Measurements from ENCODE around the gene TEDC1.
"Not testable (repeated sequence)": the region's sequence is repeated elsewhere in the genome, so short reads cannot be mapped to it uniquely, and the experiment has no call there.

The TEDC1 gene

DNA sequence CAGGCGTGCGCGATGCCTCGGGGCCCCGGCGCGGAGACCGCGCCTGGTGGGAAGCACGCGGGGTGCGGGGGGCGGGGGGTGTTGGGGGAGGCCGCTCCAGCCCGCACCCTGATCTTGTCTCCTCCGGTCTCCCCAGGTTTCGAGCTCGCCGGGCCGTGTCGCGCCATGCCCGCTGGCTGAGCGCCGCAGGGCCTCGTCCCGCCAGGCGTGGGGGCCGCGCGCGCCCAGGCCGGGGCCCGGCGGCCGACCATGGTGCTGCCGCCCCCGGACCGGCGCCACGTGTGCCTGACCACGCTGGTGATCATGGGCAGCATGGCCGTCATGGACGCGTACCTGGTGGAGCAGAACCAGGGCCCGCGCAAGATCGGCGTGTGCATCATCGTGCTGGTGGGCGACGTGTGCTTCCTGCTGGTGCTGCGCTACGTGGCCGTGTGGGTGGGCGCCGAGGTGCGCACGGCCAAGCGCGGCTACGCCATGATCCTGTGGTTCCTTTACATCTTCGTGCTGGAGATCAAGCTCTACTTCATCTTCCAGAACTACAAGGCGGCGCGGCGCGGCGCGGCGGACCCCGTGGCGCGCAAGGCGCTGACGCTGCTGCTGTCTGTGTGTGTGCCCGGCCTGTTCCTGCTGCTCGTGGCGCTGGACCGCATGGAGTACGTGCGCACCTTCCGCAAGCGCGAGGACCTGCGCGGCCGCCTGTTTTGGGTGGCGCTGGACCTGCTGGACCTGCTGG, 37.7 kb downstream of the TEDC1 start:
- peak; percentile 77 for DNase-seq

DNA sequence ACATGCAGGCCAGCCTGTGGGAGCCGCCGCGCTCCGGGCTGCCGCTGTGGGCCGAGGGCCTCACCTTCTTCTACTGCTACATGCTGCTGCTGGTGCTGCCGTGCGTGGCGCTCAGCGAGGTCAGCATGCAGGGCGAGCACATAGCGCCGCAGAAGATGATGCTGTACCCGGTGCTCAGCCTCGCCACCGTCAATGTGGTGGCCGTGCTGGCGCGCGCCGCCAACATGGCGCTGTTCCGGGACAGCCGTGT, 38.2 kb downstream of the TEDC1 start:
- DNase-seq, result no peak

DNA sequence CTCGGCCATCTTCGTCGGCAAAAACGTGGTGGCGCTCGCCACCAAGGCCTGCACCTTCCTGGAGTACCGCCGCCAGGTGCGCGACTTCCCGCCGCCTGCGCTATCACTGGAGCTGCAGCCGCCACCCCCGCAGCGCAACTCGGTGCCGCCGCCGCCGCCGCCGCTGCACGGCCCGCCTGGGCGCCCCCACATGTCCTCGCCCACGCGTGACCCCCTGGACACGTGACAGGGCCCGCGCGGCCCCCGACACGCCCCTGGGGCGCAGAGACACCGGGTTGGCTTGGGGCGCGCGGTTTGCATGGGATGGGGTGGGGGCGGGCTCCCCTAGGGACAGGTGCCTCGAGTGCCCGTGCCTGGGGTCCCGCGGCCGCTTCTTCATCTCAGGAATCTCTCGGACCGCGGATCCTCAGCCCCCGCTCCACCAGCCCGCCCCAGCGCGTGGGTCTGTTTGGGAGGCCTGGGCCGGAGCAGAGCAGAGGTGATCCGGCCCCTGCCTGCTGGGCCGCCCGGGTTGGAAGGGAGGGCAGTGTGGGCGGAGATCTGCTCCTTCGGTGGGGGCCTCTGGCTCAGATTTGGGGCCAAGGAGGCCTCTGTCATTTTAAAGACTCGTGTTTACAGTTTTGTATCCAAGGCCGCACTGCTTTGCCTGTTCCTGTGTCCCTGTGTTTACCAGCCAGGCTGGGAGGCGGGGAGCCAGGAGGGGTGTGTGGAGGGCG, 38.7 kb downstream of the TEDC1 start:
- DNase-seq, result peak; percentile 62

DNA sequence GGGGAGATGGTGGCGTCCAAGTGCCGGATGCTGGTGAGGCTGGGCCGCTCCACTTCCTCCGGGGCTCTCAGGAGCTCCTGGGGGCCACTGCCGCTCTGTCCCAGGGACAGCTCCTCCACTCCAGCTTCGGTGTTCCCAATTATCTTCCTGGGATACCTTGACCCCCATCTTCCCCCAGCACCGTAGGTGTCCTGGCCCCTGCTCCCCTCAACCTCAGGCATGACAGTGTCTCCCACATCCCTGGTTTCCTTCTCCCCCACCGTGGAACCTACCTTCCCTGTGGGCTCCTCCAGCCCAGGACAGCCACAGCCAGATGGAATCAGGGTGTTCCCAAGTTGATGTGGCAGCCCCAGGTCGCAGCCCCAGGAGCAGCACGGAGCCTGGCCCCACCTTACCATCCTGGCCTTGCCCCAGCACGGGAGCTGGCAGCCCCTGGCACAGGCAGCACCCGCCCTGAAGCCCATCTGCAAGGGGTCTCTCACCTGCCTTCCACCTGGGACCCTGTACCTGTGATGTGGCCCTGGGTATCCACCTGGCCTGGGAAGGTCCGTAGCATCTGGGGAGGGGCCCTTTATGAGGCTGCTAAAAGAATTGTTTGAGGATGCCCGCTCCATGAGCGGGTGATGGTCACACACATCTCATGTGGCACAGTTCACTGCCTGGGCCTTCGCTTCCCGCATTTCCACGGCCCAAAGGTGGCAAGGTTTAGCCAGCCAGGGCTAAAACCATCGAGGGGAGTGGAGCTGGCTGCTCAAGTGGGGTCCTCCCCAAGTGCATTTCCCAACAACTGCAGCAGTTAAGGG, 39.4 kb downstream of the TEDC1 start:
- no peak for DNase-seq

DNA sequence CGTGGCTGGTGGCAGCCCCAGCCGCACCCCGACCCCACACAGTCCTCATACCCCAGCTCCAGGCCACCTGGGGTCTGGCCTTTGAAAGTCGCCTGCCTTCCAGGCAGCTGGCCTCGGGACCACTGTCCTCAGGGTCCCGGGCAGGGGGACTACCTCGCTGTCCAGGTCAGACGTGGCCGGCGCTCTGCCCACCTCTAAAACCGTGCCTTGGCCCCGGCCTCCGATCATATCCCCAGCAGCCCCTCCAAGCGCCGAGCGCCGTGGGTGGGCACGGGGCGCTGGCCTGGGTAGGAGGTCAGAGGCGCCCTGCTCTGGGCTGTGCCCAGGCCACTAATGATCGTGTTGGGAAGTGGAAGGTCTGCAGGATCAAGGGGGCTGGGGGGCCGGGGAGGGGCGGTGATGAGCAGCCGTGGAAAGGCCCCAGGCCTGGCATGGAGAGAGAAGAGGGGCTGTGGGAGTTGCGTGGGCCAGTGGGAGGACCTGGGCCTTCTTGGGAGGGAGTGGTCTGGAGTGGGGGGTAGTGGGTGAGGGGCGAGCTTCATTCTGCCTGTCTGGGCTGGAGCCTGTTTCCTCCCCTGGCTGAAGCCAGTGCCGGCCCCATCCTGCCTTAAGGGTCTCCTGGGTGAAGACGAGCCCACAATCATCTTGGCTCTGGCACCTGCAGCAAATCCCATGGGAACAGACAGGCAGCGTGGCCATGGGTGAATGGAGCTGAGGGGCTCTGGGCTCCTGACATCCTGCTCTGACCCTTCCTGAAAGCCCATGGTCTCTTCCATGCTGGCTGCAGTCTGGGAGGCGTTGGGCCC, 40.2 kb downstream of the TEDC1 start:
- DNase-seq, result no peak

DNA sequence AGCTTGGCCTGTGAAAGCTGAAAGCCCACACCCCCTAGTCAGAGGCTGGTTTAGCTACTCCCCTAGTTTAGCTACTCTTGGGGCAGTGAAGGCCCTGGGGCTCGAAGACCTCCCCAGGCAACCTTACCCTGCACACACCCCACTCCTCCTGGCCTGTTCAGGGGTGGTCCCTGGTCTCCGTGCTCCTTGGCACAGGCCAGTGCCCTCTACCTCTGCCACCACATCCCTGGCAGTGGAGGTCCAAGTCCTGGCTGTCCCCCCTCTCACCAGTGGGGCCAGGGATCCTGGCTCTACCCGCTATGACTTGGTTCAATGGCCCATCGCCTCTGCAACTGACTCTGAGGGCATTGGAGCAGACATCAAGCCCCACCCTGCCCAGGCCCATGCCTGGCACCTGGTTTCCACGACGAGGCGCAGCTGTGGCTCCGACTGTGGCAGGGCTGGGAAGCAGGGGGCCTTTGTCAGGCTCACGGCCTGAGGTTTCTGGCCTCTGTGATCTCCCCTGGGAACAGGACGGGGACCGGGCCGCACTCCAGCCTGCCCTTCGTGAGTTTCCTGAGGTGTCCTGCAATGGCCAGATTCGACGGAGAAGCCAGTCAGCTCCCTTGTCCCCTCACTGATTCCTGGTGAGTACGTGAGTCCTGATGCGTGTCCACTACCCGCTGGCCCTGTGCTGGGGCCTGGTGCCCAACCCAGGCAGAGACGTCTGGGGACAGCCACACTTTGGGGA, 41.0 kb downstream of the TEDC1 start:
- DNase-seq, result no peak

DNA sequence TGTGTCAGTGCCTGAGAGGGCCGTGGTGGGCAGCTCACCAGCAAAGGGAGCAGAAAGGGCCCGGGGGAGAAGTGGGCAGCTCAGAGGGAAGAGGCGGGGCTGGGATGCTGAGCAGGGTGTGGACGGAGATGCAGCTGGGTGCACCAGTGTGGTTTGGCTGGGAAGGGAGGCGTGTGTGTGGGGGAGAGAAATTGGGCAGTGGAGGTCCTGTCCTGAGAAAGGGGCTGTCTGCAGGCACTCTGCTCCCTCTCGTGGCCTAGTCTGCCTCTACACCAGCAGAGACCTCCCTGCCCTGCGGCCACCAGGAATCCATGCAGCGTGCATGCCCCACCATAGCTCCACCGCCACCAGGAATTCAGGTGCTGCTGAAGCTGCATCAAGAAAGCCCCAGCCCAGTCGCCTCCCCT, 41.7 kb downstream of the TEDC1 start:
- no peak for DNase-seq

DNA sequence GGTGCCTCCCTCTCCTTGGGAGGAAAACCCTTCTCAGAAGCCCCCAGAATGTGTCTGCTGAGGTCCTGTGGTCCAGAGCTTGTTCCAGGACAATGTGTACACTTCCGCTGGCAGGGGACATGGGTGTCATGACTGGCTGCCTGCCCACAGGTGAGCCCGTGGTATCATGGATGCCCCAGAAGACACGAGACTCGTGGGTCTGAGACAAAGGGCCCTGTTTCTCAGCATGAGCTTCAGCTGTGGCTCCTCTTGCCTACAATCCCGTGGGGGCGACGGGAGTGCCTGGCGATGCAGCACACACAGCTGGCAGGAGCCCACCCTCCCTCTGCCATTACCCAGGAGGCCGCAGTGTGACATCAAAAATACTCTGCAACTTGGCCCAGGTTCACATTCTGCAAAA, 42.3 kb downstream of the TEDC1 start:
- DNase-seq, result no peak

DNA sequence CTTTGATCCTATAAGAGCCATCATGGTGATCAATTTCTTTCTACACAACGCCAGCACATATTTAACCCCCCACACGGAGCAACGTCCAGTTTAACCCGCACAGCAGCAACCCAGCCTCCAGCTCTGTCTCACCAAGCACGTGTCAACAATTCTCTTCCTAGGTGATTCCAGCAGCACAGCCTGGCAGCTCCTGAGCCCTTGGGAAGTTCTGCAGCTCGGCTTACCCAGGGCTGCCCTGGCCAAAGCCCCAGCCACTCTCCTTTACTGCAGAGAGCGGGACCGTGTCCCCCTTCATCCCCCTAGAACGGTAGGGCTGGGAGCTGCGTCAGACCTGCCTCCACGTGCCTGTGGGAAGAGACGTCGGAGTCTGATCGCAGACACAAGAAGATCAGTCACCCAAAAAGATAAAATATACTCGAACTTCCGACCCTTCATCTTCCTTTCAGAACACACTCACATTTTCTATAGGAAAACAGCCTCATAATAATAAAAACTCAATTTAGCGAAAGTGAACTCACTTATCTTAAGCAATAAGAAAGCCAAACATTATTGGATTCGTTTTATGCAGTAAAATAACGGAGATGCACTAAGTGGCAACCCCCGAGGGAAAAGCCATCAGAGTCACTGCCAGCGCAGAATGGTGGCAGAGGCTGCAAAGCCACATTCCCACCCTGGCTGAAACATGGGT, 42.9 kb downstream of the TEDC1 start:
- no peak for DNase-seq

DNA sequence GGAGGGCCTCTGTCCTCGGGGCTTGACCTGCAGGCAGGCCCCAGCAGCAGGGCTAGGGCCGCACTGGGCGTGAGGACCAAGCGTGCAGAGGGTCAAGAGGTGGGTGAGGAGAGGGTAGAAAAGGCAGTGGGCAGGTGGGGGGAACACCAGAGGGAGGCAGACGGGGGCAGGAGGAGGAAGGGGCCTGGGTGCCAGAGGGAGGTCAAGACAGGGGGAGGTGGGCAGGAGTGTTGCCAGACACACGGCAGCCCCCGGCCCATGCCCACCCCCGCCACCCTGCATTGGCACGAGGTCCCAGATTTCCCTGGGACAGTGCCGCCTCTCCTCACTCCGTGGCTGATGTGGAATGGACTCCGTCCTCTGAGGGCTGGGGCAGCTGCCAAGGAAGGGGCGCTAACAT, 43.5 kb downstream of the TEDC1 start:
- no peak for DNase-seq

DNA sequence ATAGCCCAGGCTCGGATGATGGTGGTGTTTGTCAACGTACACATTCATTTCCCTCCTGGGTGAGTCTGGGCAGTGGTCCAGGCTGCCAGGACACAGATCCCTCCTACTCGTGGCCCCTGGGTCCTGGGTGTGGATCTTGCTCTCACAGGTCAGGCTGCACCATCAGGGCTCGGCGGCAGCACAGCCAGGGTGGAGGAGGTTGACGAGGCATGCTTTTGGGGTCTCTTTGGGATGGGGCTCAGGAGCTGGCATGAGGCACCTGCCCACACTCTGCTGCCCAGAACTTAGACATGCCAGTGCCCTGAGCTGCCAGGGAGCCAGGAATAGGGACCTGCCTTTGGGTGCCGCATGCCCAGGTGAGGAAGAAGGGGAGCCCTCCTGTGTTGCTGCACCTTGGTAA, 45.0 kb downstream of the TEDC1 start:
- no peak for DNase-seq

DNA sequence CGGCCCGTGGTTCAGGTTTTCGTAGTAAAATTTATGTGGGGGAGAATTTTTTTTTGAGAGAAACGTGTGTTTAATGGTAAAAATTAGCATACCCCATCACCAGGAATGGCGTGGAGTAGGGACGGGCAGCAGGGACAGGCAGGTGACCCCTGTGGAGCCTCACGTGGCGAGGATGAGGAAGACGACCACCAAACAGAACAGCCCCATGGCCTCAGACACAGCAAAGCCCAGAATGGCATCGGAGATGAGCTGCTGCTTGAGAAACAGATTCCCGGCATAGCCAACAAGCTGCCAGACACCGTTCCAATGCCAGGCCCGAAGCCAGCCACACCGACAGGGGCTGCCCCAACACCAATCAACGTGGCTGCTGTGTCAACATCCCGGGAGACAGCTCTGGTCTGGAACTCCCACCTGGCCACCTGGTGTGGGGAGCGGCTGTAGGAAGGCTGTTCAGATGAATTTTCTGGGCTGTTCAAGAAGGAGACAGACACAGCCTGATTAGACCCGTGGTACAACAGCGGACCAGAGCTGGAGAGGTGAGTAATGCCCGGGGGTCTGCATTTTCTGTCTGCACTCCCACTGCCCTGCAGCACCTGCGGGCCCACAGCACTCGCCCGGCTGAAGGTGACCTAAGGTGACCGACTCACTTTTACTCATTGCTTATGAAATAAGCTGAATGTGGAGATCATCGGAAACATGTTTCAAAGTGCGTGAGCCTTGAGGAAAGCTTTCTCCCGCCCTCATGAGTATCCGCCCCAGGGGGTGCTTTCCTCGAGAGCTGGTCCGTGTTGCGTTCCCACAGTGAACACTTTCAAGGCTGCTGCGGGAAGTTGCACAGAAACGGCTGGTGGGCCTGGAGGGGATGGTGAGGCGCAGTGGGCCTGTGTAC, 45.9 kb downstream of the TEDC1 start:
- no peak for DNase-seq

DNA sequence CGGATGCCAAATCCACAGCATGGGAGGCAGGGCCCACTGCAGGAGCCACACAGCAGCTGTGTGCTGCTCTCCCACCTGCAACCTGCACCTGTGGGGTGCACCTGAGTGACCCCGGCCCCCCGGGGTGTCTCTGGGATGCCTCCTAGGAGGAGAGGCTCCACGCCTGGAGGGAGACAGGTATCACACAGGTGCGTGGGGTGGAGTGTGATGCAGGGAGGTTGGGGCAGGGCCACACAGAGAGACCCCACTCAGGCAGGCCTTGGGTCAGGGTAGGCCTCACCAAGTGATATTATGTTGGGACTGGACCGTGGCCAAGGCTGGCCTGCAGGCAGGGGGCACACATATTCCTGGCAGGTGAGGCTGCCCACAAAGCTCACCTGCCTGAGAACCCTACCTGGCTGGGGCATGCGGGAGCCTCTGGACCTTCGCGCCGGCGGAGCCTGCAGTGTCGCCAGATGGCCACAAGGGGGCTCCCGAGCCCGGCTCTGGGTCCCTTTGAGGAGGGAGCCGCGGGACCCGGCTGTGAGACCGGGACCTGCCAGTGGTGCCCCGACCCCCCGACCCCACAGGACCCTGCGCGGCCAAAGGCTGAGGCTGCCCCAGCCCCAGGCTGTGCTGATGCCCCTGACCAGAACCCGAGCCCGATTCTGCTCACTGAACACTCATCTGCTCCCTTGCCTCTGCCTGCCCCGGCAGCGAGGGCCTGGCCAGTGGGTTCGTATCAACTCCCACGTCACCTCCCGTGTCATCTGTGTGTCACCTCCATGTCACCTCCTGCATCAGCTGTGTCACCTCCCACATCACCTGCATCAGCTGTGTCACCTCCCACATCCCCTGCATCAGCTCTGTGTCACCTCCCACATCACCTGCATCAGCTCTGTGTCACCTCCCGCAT, 46.8 kb downstream of the TEDC1 start:
- peak; percentile 72 for DNase-seq

DNA sequence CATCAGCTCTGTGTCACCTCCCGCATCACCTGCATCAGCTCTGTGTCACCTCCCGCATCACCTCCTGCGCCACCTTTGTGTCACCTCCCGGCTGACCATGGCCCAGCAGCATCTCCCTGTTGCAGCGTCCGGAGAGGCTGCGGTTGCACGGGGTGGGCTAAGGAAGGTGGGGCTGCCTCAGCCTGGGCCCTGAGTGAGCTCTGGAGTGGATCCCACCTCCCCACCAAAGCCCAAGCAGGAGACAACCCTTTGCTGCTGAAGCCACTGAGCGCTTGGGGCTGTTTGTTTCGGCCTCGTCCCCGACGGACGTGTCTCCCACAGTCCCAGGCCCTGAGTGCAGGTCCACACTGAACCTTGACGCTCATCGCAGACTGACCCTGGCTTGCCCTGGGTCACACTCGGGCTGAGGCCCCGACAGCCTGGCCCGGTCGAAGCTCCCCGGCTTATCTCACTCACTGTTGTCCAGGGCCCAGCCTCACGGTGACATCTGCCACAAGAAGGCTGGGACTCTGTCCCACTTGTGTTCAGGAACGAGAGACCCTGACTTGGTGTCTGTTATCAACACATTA, 47.5 kb downstream of the TEDC1 start:
- no peak for DNase-seq

DNA sequence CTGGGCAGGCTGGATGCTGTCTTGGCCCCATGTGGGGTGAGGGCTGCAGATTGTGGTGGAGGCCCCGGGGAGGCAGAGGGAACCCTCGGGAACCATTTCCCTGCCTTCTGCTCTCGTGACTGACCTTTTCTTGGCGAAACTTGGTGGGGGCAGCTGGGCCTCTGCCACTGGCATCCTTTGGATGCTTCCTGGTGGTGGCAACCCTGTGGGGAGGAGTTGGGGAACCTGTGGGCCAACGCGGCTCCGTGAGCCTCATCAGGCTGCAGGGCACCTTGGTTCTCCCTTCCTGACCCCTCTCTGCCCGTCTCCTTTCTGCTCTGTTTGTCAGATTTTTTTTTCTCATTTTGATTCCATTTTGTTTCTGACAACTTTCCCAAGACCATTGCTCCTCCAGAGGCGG, 49.8 kb downstream of the TEDC1 start:
- DNase-seq, result no peak

DNA sequence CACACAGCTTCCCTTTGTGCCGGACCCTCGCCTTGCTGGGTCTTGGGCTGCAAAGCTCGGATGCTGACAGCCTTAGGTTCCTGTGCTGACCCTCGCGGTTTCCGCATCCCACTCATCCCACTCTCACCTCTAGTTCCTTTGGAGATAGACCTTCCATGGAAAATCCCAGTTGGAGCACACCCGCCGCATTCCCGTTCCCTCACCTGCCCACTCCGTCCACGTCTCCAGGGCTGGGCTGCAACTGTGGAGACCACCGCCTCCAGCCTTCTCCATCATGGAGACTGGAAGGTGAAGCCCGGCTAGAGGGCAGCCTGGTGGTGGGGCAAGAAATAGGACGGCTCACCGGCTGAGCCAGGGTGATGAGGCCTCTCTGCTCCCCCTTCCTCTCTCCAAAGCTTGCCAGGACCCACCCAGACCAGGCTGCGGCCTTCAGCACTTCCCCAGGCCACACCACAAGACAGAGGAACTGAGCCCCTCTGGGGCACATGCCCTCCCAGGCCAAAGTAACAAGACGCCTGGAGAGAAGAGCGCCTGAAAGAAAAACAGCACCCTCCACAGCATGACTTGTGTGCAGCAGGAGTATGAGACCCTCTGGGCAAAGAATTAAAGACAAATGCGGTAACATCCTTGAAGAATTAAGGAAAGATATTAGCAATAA, 50.3 kb downstream of the TEDC1 start:
- DNase-seq, result no peak

DNA sequence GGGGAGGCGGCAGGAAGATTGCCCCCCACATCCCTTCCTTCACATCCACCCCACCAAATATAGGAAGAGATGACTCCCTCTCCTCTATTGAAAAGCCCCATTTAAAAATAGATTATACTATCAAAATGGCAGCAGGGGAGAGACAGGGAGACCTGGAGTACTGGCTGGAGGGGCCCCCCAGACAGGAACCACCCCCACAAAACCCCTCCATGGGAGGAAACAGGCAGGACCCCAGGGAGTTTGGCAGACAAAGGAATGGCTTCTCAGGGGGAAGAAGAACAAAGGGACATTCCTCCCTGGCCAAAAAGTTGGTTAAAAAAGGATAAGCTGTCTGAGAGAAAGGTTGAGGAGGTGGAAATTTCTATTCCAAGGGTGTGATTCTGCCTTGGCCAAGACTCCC, 54.6 kb downstream of the TEDC1 start:
- DNase-seq, result not testable (repeated sequence)

DNA sequence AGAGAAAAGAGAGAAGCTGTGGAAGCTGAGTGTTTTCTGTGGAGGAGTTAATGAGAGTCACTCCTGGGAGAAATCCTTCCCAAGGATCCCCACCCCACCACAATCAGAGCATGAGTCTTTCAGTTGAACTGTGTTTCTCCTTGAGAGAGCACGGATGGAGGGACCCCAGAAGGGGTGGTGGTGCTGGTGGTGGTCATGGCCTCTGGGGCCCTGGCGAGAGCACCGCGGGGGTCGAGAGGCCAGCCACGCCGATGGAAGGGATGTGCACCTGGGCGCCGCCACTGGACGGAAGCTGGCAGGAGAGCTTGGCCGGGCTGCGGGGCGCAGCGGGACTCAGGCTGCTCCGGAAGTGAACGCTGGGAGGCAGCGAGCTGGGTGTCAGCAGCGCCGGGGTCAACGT, 55.4 kb downstream of the TEDC1 start:
- DNase-seq, result not testable (repeated sequence)

DNA sequence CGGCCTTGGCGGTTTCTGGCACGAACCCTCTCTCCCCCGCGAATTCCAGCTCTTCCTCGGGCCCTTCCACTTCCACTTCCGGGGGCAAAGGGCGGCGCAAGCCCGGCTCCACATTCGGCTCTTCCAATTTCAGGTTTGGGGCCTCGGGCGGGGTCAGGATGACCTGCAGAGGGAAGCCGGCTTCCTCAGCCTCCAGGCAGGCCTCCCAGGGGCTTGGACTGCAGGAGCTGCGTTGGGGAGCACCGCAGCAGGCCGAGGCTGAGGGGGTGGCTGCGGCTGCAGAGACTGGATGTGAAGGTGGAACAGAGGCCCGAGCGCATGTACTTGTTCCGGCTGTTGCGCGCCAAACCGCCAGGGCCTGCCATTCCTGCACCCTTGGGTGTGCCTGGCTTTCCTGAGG, 56.0 kb downstream of the TEDC1 start:
- not testable (repeated sequence) for DNase-seq

All from stimulated activated CD4-positive, alpha-beta T cell treated with anti-CD3 and anti-CD28 coated beads, Interleukin-4, amount 100 ng/mL, for 1 hour (primary cell).